ENCODE results near the gene STK11IP.

STK11IP gene, protein sequence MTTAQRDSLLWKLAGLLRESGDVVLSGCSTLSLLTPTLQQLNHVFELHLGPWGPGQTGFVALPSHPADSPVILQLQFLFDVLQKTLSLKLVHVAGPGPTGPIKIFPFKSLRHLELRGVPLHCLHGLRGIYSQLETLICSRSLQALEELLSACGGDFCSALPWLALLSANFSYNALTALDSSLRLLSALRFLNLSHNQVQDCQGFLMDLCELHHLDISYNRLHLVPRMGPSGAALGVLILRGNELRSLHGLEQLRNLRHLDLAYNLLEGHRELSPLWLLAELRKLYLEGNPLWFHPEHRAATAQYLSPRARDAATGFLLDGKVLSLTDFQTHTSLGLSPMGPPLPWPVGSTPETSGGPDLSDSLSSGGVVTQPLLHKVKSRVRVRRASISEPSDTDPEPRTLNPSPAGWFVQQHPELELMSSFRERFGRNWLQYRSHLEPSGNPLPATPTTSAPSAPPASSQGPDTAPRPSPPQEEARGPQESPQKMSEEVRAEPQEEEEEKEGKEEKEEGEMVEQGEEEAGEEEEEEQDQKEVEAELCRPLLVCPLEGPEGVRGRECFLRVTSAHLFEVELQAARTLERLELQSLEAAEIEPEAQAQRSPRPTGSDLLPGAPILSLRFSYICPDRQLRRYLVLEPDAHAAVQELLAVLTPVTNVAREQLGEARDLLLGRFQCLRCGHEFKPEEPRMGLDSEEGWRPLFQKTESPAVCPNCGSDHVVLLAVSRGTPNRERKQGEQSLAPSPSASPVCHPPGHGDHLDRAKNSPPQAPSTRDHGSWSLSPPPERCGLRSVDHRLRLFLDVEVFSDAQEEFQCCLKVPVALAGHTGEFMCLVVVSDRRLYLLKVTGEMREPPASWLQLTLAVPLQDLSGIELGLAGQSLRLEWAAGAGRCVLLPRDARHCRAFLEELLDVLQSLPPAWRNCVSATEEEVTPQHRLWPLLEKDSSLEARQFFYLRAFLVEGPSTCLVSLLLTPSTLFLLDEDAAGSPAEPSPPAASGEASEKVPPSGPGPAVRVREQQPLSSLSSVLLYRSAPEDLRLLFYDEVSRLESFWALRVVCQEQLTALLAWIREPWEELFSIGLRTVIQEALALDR

DNA sequence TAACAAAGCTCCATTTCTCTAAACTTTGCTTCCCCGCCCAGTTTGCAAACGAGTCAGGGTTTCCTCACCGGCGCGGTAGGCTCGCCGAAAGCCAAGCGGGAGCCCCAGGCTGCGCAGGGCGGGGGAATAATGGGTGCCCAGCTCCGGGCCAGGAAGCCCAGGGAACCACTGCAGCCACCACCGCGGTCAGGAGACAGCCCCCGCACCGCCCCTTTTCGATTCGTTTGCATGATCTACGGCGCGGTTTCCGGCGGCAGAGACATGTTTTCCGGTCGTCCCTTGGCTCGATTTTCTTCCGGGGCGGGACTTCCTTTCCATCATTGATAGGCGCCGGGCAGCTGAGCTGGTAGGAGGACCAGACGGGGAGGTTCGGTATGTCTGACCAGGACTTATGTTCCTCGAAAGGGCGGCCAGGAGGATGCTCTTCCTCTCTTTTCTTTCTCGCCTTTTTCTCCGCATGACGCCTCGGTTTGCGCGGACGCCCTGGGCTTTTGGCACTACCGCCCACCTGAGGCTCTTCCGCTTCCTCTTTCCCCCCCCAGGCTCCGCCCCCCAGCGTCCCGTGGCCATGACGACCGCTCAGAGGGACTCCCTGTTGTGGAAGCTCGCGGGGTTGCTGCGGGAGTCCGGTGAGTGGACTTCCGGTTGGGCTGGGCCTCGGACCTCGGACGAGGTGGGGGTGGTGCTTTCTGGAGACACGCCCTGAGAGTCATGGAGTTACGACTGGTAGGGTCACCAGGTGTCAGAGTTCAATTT, at the start of gene STK11IP:
Gene STK11IP, plus strand, starts transcription at position 306 of the 756 bp plus-strand sequence. Its CDS starts 263 bp downstream, at position 569.
- Histone ChIP-seq H3K4me3 (peak within 1 kb of the TSS; percentile 43 to 83 (median 65)), H3K27ac (peak within 1 kb of the TSS; percentile 2 to 96 (median 89))

DNA sequence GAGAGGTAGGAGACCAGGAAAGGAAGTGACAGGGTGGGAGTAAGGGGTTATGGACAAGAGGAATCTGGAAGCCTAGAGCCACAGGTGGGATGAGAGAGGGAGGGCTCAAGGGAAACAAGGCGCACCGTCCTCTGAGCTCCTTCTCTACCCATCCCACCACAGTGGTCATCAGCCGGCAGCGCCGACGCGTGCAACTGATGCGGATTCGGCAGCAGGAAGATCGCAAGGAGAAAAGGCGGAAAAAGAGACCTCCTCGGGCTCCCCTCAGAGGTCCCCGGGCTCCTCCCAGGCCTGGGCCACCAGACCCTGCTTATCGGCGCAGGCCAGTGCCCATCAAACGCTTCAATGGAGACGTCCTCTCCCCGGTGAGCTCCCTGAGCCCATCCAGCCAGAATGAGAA, 48.7 kb upstream of the STK11IP start:
- Histone ChIP-seq H3K27ac (no peak overlapping the region), H3K4me3 (no peak overlapping the region)

DNA sequence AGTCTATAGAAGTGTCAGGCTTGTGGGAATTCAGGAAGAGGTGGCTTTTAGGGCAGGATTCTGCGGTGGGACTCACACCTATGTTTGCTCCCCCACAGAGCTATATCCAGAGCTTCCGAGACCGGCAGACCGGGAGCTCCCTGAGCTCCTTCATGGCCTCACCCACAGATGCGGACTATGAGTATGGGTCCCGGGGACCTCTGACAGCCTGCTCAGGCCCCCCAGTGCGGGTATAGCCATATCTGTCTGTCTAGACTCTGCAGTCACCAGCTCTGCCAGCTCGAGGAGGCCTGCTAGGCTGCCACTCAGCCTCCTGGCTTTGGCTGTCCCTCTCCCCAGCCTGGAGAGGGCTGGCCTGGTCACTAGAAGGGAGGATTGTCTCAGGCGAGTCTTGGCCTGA, 48.0 kb upstream of the STK11IP start:
- Histone ChIP-seq H3K4me3 (no peak overlapping the region), H3K27ac (no peak overlapping the region)

DNA sequence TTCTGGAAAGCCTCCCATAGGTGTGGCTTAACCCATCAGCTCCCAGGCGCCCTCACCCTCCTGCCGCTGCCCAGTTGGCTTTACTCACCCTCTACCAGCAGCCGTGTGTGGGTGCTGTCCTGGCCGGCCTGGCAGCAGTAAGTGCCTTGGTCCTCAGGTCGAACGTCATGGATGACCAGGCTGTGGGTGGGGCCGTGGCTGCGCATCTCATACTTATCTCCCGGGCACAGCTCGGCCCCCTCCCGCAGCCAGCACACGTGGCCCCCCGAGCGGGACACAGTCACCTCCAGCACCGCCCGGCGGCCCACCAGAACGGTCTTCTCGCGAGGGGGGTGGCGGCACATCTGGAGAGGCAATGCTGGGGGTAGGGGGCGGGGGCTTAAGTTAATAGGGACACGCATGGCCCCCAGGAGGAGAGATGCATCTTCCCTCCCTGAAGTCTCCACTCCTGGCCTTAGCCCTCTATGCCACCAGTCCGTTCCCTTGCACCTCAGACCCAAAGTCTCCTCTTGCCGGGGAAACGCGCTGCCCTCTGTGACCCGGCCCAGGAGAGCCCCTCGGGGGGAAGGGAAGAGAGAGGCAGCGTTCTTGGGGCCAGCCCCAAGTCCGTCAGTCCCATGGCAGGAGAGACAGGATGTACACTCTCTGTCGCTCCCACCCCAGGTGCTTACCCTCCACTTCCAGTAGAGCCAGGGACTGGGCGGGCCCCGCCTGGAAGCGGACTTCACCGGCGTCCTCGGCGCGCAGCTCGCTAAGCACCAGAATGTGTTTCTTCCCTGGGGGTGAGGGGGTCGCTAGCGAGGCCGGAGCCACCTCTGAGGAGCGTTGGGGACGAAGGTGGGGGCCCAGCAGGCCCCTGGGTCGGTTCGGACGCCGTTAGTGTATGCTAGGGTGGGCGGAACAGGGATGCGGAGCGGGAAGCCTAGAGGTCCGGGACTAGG, 45.9 kb upstream of the STK11IP start:
- H3K27ac ChIP-seq: peak overlapping the region in 1 of 21 experiments; percentile 9

GRCh38 chr2:219552382-219553167, 45.1 kb upstream of the STK11IP start:
- H3K27ac ChIP-seq: peak overlapping the region in 1 of 21 experiments; percentile 41
- H3K4me3 ChIP-seq: peak overlapping the region; percentile 35 to 61 (median 40)

More for the DNA sequence above, 45.9 kb upstream of the STK11IP start:
- H3K4me3 ChIP-seq: peak overlapping the region; percentile 35 to 61 (median 40)

GRCh38 chr2:219553168-219553417, 44.6 kb upstream of the STK11IP start:
- Histone ChIP-seq H3K4me3 (peak overlapping the region in 5 of 7 experiments; percentile 35 to 61 (median 50)), H3K27ac (no peak overlapping the region)

DNA sequence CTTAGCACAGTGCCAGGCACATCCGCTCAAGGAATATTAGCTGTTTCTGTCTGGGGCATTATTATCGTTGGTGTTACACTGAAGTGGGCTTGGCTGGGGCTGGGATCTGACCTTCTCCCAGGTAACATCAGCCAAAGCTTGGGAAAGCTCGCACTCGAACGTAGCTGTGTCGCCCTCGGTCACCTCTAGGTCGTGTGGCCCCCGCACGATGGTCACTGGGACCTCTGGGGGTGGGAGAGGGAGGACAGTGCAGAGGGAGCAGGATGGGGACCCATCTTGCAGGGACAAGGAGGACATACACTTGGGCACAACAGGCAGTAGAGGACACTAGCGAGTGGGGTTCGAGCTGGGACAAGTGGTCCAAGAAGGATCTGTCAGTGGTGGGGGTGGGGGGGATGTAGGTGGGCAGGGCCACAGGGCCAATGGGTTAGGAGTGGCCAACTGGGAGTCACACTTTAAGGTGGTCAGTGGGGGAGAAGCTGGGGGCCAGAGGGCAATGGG, 44.1 kb upstream of the STK11IP start:
- Histone ChIP-seq H3K27ac (no peak overlapping the region), H3K4me3 (no peak overlapping the region)

GRCh38 chr2:219554350-219554749, 43.3 kb upstream of the STK11IP start:
- no peak overlapping the region for H3K4me3 ChIP-seq
- H3K27ac ChIP-seq: no peak overlapping the region

DNA sequence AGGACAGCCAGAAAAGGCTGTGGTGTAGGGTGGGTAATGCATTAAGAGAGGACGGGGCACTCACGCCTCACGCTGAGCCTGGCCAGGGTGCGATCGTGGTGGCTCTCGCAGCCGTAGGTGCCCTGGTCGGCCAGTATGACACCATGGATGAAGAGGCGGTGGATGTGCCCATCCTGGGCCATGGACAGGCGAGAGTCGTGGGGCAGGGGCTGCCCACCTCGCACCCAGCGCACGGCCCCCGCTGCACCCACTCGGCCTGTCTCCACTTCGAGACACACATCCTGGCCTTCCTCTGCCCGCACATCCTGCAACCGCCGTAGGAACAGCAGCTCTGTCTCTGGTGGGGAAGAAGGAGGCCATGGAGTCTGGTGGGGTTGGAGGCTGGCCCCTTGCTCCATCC, 41.7 kb upstream of the STK11IP start:
- Histone ChIP-seq H3K4me3 (no peak overlapping the region), H3K27ac (no peak overlapping the region)

DNA sequence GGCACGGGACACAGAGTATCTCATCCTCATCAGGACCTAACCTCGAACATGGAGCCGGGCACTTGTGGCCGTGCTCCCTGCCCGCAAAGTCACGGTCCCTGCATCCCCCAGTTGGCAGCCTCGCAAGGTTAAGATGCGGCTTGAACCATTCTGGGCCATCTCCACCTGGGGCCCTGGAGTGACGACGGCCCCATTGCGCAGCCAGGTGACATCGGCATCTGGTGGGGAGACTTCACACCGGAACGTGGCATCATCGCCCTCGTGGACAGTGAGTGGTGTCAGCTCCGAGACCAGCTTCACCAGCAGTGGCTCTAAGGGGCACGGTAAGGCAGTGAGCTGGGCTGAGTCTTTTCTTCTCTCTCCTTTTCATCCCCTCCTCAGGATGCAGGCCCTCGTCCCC, 41.2 kb upstream of the STK11IP start:
- H3K27ac ChIP-seq: no peak overlapping the region
- no peak overlapping the region for H3K4me3 ChIP-seq

DNA sequence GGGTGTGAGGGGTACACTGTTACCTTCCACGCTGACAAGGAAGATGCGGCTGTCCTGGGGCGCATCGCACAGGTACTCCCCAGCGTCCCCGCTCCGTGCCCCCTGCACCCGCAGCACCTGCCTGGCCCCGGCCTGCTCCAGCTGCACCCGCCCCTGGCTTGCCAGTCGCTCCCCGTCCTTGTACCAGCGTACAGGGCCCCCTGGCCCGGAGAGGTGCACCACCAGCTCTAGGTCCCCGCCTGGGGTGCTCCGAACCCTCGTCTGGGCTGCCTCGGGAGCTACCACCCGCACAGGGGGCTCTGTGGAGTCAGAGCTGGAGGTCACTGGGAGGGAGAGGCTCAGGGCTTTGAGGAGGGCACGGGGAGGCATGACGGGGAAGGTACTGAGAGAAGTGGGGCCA, 40.3 kb upstream of the STK11IP start:
- no peak overlapping the region for H3K4me3 ChIP-seq
- no peak overlapping the region for H3K27ac ChIP-seq

GRCh38 chr2:219557791-219558785, 39.6 kb upstream of the STK11IP start:
- no peak overlapping the region for H3K27ac ChIP-seq
- no peak overlapping the region for H3K4me3 ChIP-seq

DNA sequence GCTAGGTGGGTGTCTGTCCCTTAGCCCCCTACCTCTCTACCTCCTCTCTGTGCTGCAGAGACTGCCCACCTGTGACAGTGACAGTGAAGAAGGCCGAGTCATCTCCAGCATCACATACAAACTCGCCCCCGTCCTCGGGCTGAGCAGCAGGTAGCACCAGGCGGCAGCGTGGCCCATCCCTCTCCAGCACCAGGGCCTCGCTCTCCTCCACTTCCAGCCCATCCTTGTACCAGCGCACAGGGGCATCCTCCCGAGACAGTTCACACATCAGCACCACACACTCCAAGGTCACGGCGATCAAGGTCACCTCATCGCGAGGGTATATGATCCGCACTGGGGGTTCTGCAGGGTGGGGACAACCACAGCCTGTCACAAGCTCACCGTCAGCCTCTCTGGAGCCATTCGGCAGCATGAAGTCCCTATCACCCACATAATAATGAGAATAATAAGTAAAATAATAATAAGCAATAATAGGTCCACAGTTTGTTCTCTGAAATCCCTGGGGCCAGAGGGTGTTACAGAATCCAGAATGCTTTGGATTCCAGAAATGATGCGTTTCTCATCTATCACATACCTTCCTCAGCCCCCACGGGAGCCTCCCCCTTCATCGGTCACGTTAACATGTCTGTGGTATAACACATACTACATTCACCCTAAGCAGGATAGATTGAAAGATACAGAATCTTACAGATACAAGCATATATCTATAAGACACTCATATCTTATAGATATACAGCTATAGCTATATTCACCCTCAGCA, 38.3 kb upstream of the STK11IP start:
- no peak overlapping the region for H3K4me3 ChIP-seq
- H3K27ac ChIP-seq: no peak overlapping the region

- no peak overlapping the region for H3K27ac ChIP-seq
Measured at GRCh38 chr2:219560037-219560892, 37.4 kb upstream of the STK11IP start.

DNA sequence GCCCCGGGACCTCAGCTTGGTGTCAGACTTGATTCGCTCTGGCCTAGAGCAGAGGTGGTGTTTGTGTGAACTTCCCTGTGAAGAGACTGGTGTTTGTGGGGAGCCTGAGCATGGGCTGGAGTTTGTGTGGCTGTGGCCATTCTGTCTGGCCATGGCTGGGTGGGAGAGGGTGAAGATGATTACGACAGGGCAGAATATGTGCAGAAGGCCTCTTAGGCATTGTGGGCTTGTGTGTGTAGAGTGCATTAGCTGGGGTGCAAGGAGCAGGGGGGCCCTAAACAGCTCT, 36.8 kb upstream of the STK11IP start:
- no peak overlapping the region for H3K4me3 ChIP-seq
- no peak overlapping the region for H3K27ac ChIP-seq

More at GRCh38 chr2:219560037-219560892, 37.4 kb upstream of the STK11IP start:
- H3K4me3 ChIP-seq: no peak overlapping the region

Data from skin epidermis (tissue), 12 donors.